GM12864 (cell line): ENCODE results near the gene GSDME.

Experiments used
- DNase-seq: peaks from one replicate; pipeline ENCODE4 v3.0.0-alpha.2; 2011; ENCODE audit warnings: low read depth
- H3K4me3 ChIP-seq: 2 replicates; pipeline ENCODE4 v1.5.1; 2011; ENCODE audit warnings: mild to moderate bottlenecking, low read depth, low read length, control low read depth
- CTCF ChIP-seq: IDR thresholded peaks from 2 replicates; pipeline ENCODE4 v1.5.1; 2011; ENCODE audit warnings: low read depth, mild to moderate bottlenecking, moderate library complexity, low read length, control low read depth, inconsistent platforms; ENCODE audit errors: missing control alignments

The GSDME gene

DNA sequence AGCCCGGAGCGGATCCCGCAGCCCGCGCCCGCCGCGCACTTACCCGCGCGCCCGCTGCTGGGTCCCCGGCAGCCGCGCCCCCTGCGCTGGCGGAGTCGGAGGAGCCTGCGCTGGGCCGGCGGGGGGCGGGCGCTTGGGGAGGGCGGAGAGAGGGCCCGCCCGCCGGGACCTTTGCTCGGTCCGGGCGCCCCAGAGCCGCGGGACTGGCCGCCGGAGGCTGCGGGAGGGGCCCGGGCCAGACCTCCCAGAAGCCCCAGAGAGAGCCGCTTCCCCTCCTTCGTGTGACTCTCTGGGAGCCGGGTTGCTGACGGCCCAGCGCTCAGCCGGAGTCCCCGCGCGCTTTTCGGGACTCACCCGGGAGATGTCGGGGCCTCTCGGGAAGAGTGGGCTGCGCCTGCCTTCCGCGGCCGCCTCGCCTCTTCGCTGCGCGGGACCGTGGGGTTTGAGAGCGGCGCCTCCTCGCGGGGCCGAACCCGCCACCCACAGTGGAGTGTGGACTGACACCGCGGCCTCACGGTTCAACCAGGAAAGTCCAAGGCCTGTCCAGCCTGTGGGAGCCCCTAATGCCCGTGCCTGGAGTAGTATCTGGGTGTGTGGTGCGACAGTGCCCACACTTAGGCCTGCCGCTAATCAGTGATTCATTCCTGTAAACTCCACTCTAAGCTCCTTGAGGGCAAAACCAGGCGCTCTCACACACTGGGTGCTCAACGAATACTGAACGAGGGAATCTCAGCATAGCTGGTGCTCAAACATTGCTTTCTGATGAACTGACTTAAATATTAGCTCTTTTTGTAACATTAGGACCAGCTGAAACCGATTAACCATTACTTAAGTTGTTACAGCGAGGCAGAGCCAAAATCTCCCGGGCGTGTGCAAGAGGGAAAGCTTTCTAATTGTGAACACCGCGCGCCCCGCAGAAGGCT lies at the start of gene GSDME:
Gene GSDME (minus strand): TSS at position 112 of the 923 bp plus-strand sequence. CDS start 7,690 bp downstream, outside the sequence.
- H3K4me3 ChIP-seq: peak within 1 kb of the TSS; percentile 75
- no peak for DNase-seq
- no peak for TF ChIP-seq CTCF

GRCh38 chr7:24802300-24802699 lies 45.0 kb upstream of the GSDME start:
- TF ChIP-seq CTCF: no peak
- H3K4me3 ChIP-seq: no peak overlapping the region
- no peak for DNase-seq

DNA sequence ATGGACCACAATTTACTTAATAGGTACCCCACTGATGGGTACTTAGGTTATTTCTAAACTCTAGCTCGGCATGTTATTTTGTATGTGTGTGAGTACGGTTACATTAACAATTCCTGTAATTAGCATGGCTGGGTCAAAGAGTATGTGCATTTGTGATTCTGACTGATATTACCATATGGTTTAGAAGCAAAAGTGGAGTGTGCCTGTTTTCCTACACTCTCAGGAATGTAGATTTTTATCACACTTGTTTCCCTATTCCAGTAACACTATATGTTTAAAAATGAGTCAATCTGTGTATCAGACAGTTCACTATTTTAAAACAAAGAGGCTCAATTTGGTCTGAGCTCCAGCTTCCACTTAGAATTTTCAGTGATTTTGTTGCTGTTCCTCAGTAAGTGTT lies 44.6 kb upstream of the GSDME start:
- no peak overlapping the region for H3K4me3 ChIP-seq
- no peak for DNase-seq
- TF ChIP-seq CTCF: no peak

DNA sequence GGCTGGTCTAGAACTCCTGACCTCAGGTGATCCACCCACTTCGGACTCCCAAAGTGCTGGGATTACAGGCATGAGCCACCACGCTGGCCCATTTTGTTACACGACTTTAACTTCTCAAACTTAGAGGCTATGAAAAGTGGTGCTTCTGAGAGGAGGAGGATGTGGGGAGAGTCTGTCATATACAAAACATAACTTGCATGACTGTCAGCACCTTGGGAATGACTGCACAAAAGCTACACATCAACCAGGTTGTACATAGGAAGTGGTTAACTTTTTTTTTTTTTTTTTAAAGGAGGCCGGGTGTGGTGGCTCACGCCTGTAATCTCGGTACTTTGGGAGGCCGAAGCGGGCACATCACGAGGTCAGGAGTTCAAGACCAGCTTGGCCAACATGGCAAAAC lies 43.4 kb upstream of the GSDME start:
- no peak overlapping the region for H3K4me3 ChIP-seq
- DNase-seq: no peak
- TF ChIP-seq CTCF: no peak

- no peak for DNase-seq
- no peak for TF ChIP-seq CTCF
- H3K4me3 ChIP-seq: no peak overlapping the region
These were observed 42.8 kb upstream of the GSDME start for GRCh38 chr7:24800073-24800472.

- no peak overlapping the region for H3K4me3 ChIP-seq
- TF ChIP-seq CTCF: no peak
- DNase-seq: no peak
These were observed 42.2 kb upstream of the GSDME start for GRCh38 chr7:24799506-24799905.

- TF ChIP-seq CTCF: no peak
- DNase-seq: no peak
- no peak overlapping the region for H3K4me3 ChIP-seq
These were observed 41.0 kb upstream of the GSDME start for GRCh38 chr7:24798261-24798660.
